C4-2B (cell line): ENCODE results near the gene WDR27.

ENCODE experiments used
- CTCF ChIP-seq: fragments of 450-650 bp; conservative IDR thresholded peaks from 2 replicates; pipeline ENCODE4 v1.5.1; 2017; ENCODE audit warnings: mild to moderate bottlenecking
- ZFX ChIP-seq: fragments of 450-650 bp; IDR thresholded peaks from 2 replicates; pipeline ENCODE4 v1.6.1; 2017

GRCh38 chr6:169498916-169499513, 202.8 kb downstream of the WDR27 start:
- TF ChIP-seq CTCF: no peak
- no peak for TF ChIP-seq ZFX
